ENCODE results near the gene BTN2A1. TPM values are rescaled to one million over a fixed set of nuclear protein-coding genes. Genes with fewer than 3 reads are reported as not detected.

BTN2A1 gene
- polyA plus RNA-seq, 1 donor, result 26.9 TPM

DNA sequence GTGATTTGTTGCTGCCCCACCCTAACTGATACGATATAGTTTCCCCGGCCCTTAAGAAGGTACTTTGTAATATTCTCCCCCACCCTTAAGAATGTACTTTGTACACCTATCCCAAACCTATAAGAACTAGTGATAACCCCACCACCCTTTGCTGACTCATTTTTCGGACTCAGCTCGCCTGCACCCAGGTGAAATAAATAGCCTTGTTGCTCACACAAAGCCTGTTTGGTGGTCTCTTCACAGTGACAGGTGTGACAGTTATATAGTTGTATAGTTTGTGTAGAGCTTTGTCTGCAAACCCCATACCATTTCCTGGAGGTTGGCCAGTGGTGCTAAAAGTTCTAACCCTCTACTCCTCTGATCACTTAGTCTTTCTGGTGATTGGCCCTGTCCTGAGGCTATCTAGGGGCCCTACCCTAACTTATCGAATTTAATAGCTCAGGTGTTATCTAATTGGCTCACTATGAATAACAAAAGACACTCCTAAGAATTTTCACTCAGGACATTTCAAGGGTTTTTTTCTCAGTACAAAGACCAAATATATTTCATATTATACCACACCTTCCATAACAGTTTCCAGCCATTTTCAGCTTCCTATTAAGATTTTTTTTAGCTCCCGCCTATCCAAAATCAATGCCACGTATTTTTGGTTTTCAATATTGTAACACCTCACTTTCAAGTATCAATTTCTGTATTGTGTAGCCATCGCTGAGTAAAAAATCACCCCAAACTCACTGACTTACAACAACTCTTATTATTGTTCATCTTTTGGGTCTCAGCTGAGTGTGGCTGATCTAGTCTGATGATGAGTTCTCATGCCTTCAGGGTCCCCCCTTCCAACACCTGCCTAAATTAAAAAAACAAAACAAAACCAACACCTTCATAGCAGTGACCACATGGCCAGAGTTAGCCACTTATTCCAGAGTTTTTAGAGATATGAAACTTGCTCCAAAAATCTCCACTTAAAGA lies 32.5 kb downstream of the BTN2A1 start:
- no peaks in the 10 kb centered on the region for H3K27me3 ChIP-seq (ENCODE audit: control insufficient read depth, insufficient read depth, low read length)
- 59% methylated on average over 3 of the region's 8 CpGs for WGBS (ENCODE audit: insufficient coverage, low lambda C conversion rate)
- H3K4me3 ChIP-seq (ENCODE audit: low read length), result no peak overlapping the region
- peaks cover 3% of the 10 kb centered on the region for H3K9me3 ChIP-seq (ENCODE audit: control insufficient read depth, low read depth, low read length)
- H3K4me1 ChIP-seq (ENCODE audit: control insufficient read depth, insufficient read depth, low read length), result peaks cover 14% of the 10 kb centered on the region
- peak in 1 of 2 donors; percentile 75 for DNase-seq
- H3K36me3 ChIP-seq (ENCODE audit: control insufficient read depth, insufficient read depth, low read length), result no peaks in the 10 kb centered on the region
- peak overlapping the region; percentile 57 for H3K27ac ChIP-seq (ENCODE audit: low read length)

DNA sequence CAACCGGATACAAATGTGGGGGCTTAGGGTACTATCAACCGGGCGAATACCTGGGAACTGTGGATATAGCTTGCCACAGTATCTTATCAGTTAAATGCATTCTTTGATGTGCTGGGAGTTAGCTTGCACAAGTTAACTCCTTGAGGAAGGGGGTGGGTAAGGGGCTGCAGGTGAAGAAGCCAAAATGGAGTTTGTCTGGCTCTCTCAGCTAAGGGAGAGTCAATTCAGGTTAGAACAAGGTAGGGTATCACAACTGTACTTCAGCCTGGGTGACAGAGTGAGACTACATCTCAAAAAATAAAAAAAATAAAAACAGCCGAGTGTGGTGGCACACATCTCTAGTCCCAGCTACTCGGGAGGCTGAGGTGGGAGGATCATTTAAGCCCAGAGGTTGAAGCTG lies 33.8 kb downstream of the BTN2A1 start:
- H3K27me3 ChIP-seq (ENCODE audit: control insufficient read depth, insufficient read depth, low read length), result no peaks in the 10 kb centered on the region
- 83% methylated on average over 2 of the region's 5 CpGs for WGBS (ENCODE audit: insufficient coverage, low lambda C conversion rate)
- no peak for DNase-seq

DNA sequence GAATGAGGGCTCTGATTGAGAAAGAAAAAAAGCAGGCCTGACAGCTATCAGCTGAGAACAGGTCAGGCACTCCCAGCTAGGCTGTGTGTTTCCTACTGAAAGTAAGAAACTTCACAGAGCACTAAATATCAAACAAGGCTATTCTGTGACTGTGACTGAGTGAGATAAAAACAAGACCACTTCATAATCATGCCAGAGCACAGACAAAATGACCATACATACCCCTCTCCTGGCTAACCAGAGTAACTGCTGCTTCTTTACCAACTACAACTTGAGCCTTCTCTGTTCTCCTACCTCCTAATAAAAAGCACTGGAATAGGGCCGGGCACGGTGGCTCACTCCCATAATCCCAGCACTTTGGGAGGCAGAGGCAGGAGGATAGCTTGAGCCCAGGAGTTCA lies 35.5 kb downstream of the BTN2A1 start:
- H3K27me3 ChIP-seq (ENCODE audit: control insufficient read depth, insufficient read depth, low read length), result no peaks in the 10 kb centered on the region
- no peak overlapping the region for H3K27ac ChIP-seq (ENCODE audit: low read length)
- no peak overlapping the region for H3K4me3 ChIP-seq (ENCODE audit: low read length)
- H3K9me3 ChIP-seq (ENCODE audit: control insufficient read depth, low read depth, low read length), result no peaks in the 10 kb centered on the region
- peaks cover 8% of the 10 kb centered on the region for H3K4me1 ChIP-seq (ENCODE audit: control insufficient read depth, insufficient read depth, low read length)
- H3K36me3 ChIP-seq (ENCODE audit: control insufficient read depth, insufficient read depth, low read length), result no peaks in the 10 kb centered on the region
- DNase-seq, result no peak
- no CpG with 5 or more reads among the region's 2 CpGs for WGBS (ENCODE audit: insufficient coverage, low lambda C conversion rate)

More for the DNA sequence above, 33.8 kb downstream of the BTN2A1 start:
- H3K4me3 ChIP-seq (ENCODE audit: low read length), result no peak overlapping the region
- H3K4me1 ChIP-seq (ENCODE audit: control insufficient read depth, insufficient read depth, low read length), result peaks cover 8% of the 10 kb centered on the region
- H3K9me3 ChIP-seq (ENCODE audit: control insufficient read depth, low read depth, low read length), result peaks cover 3% of the 10 kb centered on the region
- no peaks in the 10 kb centered on the region for H3K36me3 ChIP-seq (ENCODE audit: control insufficient read depth, insufficient read depth, low read length)
- no peak overlapping the region for H3K27ac ChIP-seq (ENCODE audit: low read length)

DNA sequence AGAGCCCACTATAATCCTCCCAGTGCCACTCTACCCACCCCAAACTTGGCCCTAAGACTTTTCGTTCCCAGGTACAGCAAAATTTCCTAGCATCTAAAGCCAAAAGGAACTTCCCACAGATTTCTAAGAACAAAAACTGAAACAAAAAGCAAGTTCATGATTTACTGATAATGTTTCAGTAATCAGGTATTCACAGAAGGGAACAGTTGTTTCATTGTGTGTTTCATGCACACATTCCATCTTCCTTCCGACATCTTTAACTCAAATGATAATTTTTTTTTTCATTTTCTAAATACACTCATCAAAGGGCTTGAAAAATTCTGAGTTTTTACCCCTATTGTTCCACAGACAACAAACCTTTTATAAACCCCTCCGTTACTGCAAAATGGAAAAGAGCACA lies 36.4 kb downstream of the BTN2A1 start:
- WGBS (ENCODE audit: insufficient coverage, low lambda C conversion rate), result no CpG with 5 or more reads among the region's 3 CpGs
- H3K36me3 ChIP-seq (ENCODE audit: control insufficient read depth, insufficient read depth, low read length), result no peaks in the 10 kb centered on the region
- no peak overlapping the region for H3K27ac ChIP-seq (ENCODE audit: low read length)
- DNase-seq, result no peak
- H3K9me3 ChIP-seq (ENCODE audit: control insufficient read depth, low read depth, low read length), result no peaks in the 10 kb centered on the region
- H3K4me3 ChIP-seq (ENCODE audit: low read length), result no peak overlapping the region
- peaks cover 6% of the 10 kb centered on the region for H3K4me1 ChIP-seq (ENCODE audit: control insufficient read depth, insufficient read depth, low read length)
- no peaks in the 10 kb centered on the region for H3K27me3 ChIP-seq (ENCODE audit: control insufficient read depth, insufficient read depth, low read length)

DNA sequence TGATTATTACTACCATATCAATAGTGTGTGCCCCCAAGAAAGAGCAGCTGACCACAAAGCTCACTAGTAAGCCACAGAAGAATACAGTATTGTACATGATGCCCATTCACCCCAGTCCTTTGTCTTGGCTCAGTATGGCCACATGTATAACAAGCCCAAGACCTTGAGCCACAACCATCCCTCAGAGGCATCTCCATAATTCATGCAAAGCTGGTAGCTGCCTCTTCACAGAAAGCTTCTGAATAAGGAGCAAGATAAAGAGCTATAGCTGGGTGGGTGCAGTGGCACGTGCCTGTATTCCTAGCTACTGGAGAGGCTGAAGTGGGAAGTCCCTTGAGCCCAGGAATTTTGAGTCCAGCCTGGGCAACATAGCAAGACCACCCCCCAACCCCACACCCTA lies 37.5 kb downstream of the BTN2A1 start:
- H3K36me3 ChIP-seq (ENCODE audit: control insufficient read depth, insufficient read depth, low read length), result no peaks in the 10 kb centered on the region
- no peak overlapping the region for H3K4me3 ChIP-seq (ENCODE audit: low read length)
- no CpG with 5 or more reads among the region's 1 CpG for WGBS (ENCODE audit: insufficient coverage, low lambda C conversion rate)
- DNase-seq, result no peak
- no peaks in the 10 kb centered on the region for H3K9me3 ChIP-seq (ENCODE audit: control insufficient read depth, low read depth, low read length)
- no peak overlapping the region for H3K27ac ChIP-seq (ENCODE audit: low read length)
- H3K4me1 ChIP-seq (ENCODE audit: control insufficient read depth, insufficient read depth, low read length), result no peaks in the 10 kb centered on the region
- no peaks in the 10 kb centered on the region for H3K27me3 ChIP-seq (ENCODE audit: control insufficient read depth, insufficient read depth, low read length)

DNA sequence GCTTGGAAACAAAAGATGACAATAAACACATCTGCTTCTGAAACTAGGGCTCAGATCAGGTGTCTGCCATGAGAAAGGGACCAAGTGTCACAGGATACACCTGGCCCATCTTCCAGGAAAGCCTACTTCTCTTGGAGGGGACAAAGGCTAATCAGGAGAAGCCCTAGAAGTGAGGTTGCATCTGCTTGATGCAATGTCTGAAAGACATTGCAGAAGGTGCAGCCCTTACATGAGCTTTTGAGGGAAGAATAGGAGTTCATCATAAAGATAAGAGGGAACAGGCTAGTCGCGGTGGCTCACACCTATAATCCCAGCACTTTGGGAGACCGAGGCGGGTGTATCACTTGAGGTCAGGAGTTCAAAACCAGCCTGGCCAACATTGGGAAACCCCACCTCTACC lies 39.9 kb downstream of the BTN2A1 start:
- no peak overlapping the region for H3K4me3 ChIP-seq (ENCODE audit: low read length)

DNA sequence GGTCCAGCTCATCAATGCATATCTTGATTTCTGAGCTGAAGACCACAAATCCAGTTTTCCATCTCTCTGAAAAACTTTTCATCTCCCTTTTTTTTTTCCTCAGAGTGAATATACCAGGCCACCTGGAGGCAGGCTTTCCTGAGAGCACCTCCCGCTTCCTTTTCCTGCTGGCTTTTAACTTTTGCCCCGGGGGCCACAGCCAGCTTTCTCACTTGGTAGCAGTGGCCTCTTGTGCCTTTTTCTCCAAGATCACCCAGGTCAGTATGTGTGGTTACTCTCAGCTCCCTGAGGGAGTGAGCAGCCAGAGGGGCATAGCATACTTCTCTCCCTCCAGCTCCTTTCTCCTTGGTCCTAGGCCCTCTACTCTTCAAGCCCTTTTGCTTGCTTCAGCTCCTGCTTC lies 42.3 kb downstream of the BTN2A1 start, which contains the start of gene BTN1A1:
Gene BTN1A1, plus strand, starts transcription at position 202 of the 400 bp plus-strand sequence. CDS start 984 bp downstream, outside the sequence.
- Histone ChIP-seq H3K4me3 (ENCODE audit: low read length) (no peak within 1 kb of the TSS), H3K27ac (ENCODE audit: low read length) (no peak within 1 kb of the TSS), H3K9me3 (ENCODE audit: control insufficient read depth, low read depth, low read length) (peaks cover 3% of the 10 kb centered on the region), H3K4me1 (ENCODE audit: control insufficient read depth, insufficient read depth, low read length) (peaks cover 14% of the 10 kb centered on the region), H3K27me3 (ENCODE audit: control insufficient read depth, insufficient read depth, low read length) (peaks cover 17% of the 10 kb centered on the region), H3K36me3 (ENCODE audit: control insufficient read depth, insufficient read depth, low read length) (no peaks in the 10 kb centered on the region)
- peak in 1 of 2 donors; percentile 32 for DNase-seq
- no CpG with 5 or more reads among the region's 2 CpGs for WGBS (ENCODE audit: insufficient coverage, low lambda C conversion rate)

More for the DNA sequence above, 39.9 kb downstream of the BTN2A1 start:
- Histone ChIP-seq H3K9me3 (ENCODE audit: control insufficient read depth, low read depth, low read length) (peaks cover 3% of the 10 kb centered on the region), H3K27me3 (ENCODE audit: control insufficient read depth, insufficient read depth, low read length) (peaks cover 16% of the 10 kb centered on the region), H3K4me1 (ENCODE audit: control insufficient read depth, insufficient read depth, low read length) (peaks cover 12% of the 10 kb centered on the region), H3K27ac (ENCODE audit: low read length) (no peak overlapping the region), H3K36me3 (ENCODE audit: control insufficient read depth, insufficient read depth, low read length) (no peaks in the 10 kb centered on the region)
- DNase-seq, result no peak
- no CpG with 5 or more reads among the region's 4 CpGs for WGBS (ENCODE audit: insufficient coverage, low lambda C conversion rate)

DNA sequence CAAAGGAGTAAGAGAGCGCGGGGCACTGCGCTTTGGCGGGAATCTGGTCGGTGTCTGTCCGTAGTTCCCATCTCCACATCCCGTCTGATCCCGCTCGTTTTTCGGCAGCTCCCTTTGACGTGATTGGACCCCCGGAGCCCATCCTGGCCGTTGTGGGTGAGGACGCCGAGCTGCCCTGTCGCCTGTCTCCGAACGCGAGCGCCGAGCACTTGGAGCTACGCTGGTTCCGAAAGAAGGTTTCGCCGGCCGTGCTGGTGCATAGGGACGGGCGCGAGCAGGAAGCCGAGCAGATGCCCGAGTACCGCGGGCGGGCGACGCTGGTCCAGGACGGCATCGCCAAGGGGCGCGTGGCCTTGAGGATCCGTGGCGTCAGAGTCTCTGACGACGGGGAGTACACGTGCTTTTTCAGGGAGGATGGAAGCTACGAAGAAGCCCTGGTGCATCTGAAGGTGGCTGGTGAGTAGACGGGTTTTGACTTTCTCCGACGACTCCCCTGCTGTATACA lies 43.8 kb downstream of the BTN2A1 start:
- Histone ChIP-seq H3K36me3 (ENCODE audit: control insufficient read depth, insufficient read depth, low read length) (no peaks in the 10 kb centered on the region), H3K27me3 (ENCODE audit: control insufficient read depth, insufficient read depth, low read length) (peaks cover 17% of the 10 kb centered on the region), H3K4me3 (ENCODE audit: low read length) (peak overlapping the region; percentile 34), H3K9me3 (ENCODE audit: control insufficient read depth, low read depth, low read length) (peaks cover 3% of the 10 kb centered on the region), H3K4me1 (ENCODE audit: control insufficient read depth, insufficient read depth, low read length) (peaks cover 14% of the 10 kb centered on the region), H3K27ac (ENCODE audit: low read length) (no peak overlapping the region)
- no CpG with 5 or more reads among the region's 49 CpGs for WGBS (ENCODE audit: insufficient coverage, low lambda C conversion rate)
- peak in 1 of 2 donors; percentile 60 for DNase-seq

DNA sequence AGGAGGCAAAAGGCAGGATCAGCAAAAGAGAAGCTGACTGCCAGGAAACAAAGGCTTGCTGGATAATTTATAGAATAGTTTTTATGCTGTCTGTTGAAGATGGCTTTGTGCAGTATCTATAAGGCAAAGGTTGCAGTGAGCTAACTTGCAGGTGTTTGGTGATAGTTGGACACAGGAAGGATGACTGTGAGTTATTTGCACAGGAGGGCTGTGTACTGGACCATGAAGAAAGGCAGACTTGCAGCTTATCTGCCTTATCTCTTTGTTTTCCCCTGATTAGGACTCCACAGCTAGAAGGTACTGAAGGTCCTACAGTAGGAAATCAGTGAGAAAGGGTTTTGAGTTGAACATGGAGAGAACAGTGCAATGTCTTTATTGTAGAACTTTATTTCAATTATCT lies 44.4 kb downstream of the BTN2A1 start:
- H3K36me3 ChIP-seq (ENCODE audit: control insufficient read depth, insufficient read depth, low read length), result no peaks in the 10 kb centered on the region
- no peak overlapping the region for H3K27ac ChIP-seq (ENCODE audit: low read length)
- peaks cover 14% of the 10 kb centered on the region for H3K4me1 ChIP-seq (ENCODE audit: control insufficient read depth, insufficient read depth, low read length)
- no peak overlapping the region for H3K4me3 ChIP-seq (ENCODE audit: low read length)
- H3K27me3 ChIP-seq (ENCODE audit: control insufficient read depth, insufficient read depth, low read length), result peaks cover 17% of the 10 kb centered on the region
- peaks cover 3% of the 10 kb centered on the region for H3K9me3 ChIP-seq (ENCODE audit: control insufficient read depth, low read depth, low read length)
- DNase-seq, result peak; percentile 52 to 72

DNA sequence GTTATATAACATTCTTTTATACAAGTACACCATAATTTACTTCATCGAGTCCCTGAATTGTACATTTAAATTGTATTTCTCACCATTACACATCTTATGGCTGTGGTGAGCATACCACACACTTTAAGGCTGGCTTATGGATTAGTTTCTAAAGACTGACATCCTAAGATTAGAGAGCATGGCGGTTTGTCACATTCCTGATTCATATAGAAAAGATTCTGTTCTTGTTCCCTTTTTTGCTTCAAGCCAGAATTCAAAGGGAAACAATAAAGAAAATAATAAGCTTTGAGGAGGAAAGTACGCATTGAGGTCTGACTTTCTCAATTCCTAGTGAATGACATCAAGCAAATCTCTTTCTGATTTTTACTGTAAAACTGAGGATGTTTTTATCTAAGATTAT lies 44.9 kb downstream of the BTN2A1 start:
- Histone ChIP-seq H3K36me3 (ENCODE audit: control insufficient read depth, insufficient read depth, low read length) (no peaks in the 10 kb centered on the region), H3K9me3 (ENCODE audit: control insufficient read depth, low read depth, low read length) (peaks cover 3% of the 10 kb centered on the region), H3K4me1 (ENCODE audit: control insufficient read depth, insufficient read depth, low read length) (peaks cover 14% of the 10 kb centered on the region), H3K4me3 (ENCODE audit: low read length) (no peak overlapping the region), H3K27ac (ENCODE audit: low read length) (no peak overlapping the region), H3K27me3 (ENCODE audit: control insufficient read depth, insufficient read depth, low read length) (peaks cover 17% of the 10 kb centered on the region)
- WGBS (ENCODE audit: insufficient coverage, low lambda C conversion rate), result 100% methylated on average over 1 of the region's 3 CpGs
- no peak for DNase-seq

Data from large intestine (tissue), 3 donors.